ENCODE results near the gene MIPOL1. TPM values are rescaled to one million over a fixed set of nuclear protein-coding genes. Genes with fewer than 3 reads are reported as not detected.
A peak's percentile ranks its signal among the peaks of the same experiment; 100 is the strongest.

MIPOL1 gene
- total and polyA plus RNA-seq, 2 experiments from 2014 or later, result 16.6 to 24.8 TPM

DNA sequence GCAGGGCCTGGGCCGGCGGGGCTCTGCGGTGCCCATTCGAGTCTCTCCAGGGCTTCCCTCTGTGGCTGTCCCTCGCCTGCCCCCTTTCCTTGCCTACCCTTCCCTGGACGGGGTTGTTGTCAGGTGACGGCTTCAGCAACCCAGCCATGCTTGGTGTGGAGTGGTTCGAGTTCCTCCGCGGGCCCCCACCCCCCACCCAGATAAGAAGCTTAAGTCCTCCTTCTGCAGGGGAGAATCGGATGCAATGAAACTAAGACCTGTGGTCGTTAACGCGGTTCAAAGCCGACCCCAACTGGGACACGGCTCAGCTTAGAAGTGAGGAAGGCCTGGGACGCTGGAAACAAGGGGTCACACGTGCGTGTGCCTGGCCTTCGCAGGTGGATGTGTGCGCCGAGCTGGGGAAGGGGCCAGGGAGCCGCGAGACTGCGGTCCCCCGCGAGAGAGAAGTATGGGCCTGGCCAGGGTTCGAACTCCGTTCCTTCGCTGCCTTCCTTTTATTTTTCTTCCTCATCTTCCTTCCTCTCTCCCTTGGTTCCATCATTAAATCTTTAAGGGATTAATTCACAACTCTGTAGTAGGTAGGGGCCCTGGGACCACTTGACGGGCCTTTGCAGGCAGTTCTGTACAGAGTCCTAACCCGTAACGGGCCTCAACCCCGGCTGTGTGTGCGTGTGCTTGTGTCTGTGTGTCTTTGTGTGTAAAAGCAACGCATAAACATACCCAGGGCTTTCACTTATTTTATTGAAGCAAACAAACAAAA is 401.2 kb downstream of the MIPOL1 start:
- Histone ChIP-seq H4K20me1 (replicated peaks; ENCODE audit: insufficient read depth) (peaks cover 31% of the 10 kb centered on the region), H3K4me2 (peak overlapping the region; percentile 77), H3K4me3 (peak overlapping the region; percentile 55), H3K27ac (ENCODE audit: low read depth) (no peak overlapping the region), H3K79me2 (replicated peaks; ENCODE audit: insufficient read depth) (no peaks in the 10 kb centered on the region), H3K36me3 (ENCODE audit: insufficient read depth) (no peaks in the 10 kb centered on the region), H3K9me2 (ENCODE audit: insufficient read depth) (no peaks in the 10 kb centered on the region), H3F3A (replicated peaks; ENCODE audit: low read depth) (peaks cover 34% of the 10 kb centered on the region), H3K27me3 (ENCODE audit: insufficient read depth) (peaks cover 99% of the 10 kb centered on the region), H2AFZ (peak overlapping the region; percentile 72), H3K4me1 (ENCODE audit: insufficient read depth) (peaks cover 44% of the 10 kb centered on the region)
- H3K4me1 Mint-ChIP-seq, result peaks cover 42% of the 10 kb centered on the region
- DNase-seq (ENCODE audit: low spot score), result no peak
- H3K4me3 Mint-ChIP-seq, result peak overlapping the region; percentile 74
- 0 out of 3 replicates have a peak, but pooled peaks cover 3% of the 10 kb centered on the region for H3K9me3 Mint-ChIP-seq
- H3K27ac Mint-ChIP-seq, result no peak overlapping the region
- TF ChIP-seq REST (IDR thresholded peaks at IDR 0.05; ENCODE audit: unreplicated experiment) (no peak), ZNF331 (CRISPR knock-in tag; IDR thresholded peaks at IDR 0.05; ENCODE audit: low read depth) (no peak), EZH2 (IDR thresholded peaks at IDR 0.05; ENCODE audit: low read depth, unreplicated experiment) (peak; percentile 96), JUNB (IDR thresholded peaks at IDR 0.05; ENCODE audit: unreplicated experiment) (no peak), STAT1 (IDR thresholded peaks at IDR 0.05; ENCODE audit: unreplicated experiment) (no peak), EZH2phosphoT487 (IDR thresholded peaks at IDR 0.05; ENCODE audit: unreplicated experiment) (peak; percentile 12)
- ATAC-seq, result no peak
- H3K36me3 Mint-ChIP-seq (ENCODE audit: low read depth), result no peaks in the 10 kb centered on the region; the same call in 2 of the 3 replicates
- peaks cover 92% of the 10 kb centered on the region for H3K27me3 Mint-ChIP-seq (ENCODE audit: insufficient read depth, low read depth, poor library complexity)

DNA sequence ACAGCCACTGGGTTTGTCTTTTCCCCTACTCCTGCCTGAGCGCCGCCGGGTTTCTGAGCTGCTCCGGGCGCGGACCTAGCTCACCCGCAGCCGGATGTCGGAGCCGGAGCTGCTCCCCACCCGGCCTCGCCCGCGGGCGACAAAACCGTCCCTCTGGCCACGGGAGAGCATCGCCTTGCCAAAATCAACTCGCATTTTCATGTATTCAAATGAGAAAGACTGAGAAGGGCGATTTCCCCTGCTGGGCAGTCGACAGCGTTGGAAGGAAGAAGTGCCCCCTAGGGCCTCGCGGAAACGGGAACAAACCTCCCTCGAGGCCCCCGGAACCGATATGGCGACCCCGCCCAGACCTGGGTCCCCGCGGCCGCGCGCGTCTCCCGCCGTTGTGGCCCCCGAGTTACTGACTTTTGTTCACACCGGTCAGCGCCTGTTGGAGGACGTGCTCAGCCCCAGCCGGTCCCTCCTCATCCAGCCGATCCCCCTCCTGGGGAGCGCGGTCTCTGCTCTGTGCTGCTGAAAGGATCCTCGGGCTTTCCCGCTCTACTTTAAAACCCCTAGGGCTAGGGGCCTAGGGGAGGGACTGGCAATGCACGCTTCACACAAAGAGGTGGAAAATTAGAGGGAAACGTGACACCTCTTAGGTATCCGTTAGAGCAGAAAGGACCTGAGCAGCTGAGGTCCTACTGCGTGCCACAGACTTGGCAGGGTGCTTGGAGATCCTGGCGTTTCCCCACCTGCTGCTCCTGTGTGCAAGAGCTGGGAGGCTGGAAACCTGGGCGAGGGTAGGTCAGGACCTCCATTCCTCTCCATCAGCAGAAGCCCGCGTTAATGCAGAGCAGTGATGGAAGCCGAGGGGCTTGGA is 402.0 kb downstream of the MIPOL1 start:
- Mint-ChIP-seq H3K4me1 (peaks cover 38% of the 10 kb centered on the region), H3K9me3 (0 out of 3 replicates have a peak, but pooled peaks cover 3% of the 10 kb centered on the region), H3K27me3 (ENCODE audit: insufficient read depth, low read depth, poor library complexity) (peaks cover 94% of the 10 kb centered on the region), H3K4me3 (peak overlapping the region; percentile 74), H3K27ac (no peak overlapping the region; the same call in 1 of the 2 replicates), H3K36me3 (ENCODE audit: low read depth) (no peaks in the 10 kb centered on the region; the same call in 2 of the 3 replicates)
- no peaks in the 10 kb centered on the region for H3K79me2 ChIP-seq (replicated peaks; ENCODE audit: insufficient read depth)
- peaks cover 44% of the 10 kb centered on the region for H3K4me1 ChIP-seq (ENCODE audit: insufficient read depth)
- no peak overlapping the region for H3K27ac ChIP-seq (ENCODE audit: low read depth)
- peak overlapping the region; percentile 55 for H3K4me3 ChIP-seq
- peaks cover 34% of the 10 kb centered on the region for H3F3A ChIP-seq (replicated peaks; ENCODE audit: low read depth)
- no peaks in the 10 kb centered on the region for H3K36me3 ChIP-seq (ENCODE audit: insufficient read depth)
- peak overlapping the region; percentile 77 for H3K4me2 ChIP-seq
- H3K27me3 ChIP-seq (ENCODE audit: insufficient read depth), result peaks cover 99% of the 10 kb centered on the region
- DNase-seq (ENCODE audit: low spot score), result peak; percentile 82
- H4K20me1 ChIP-seq (replicated peaks; ENCODE audit: insufficient read depth), result peaks cover 30% of the 10 kb centered on the region
- TF ChIP-seq EZH2phosphoT487 (IDR thresholded peaks at IDR 0.05; ENCODE audit: unreplicated experiment), result peak; percentile 53
- TF ChIP-seq, protein P1, sequence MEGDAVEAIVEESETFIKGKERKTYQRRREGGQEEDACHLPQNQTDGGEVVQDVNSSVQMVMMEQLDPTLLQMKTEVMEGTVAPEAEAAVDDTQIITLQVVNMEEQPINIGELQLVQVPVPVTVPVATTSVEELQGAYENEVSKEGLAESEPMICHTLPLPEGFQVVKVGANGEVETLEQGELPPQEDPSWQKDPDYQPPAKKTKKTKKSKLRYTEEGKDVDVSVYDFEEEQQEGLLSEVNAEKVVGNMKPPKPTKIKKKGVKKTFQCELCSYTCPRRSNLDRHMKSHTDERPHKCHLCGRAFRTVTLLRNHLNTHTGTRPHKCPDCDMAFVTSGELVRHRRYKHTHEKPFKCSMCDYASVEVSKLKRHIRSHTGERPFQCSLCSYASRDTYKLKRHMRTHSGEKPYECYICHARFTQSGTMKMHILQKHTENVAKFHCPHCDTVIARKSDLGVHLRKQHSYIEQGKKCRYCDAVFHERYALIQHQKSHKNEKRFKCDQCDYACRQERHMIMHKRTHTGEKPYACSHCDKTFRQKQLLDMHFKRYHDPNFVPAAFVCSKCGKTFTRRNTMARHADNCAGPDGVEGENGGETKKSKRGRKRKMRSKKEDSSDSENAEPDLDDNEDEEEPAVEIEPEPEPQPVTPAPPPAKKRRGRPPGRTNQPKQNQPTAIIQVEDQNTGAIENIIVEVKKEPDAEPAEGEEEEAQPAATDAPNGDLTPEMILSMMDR (conservative IDR thresholded peaks at IDR 0.05; ENCODE audit: low read depth in 2 of 2), result no peak
- TF ChIP-seq EZH2 (IDR thresholded peaks at IDR 0.05; ENCODE audit: low read depth, unreplicated experiment), result peak; percentile 56
- peak; percentile 39; the same call in 1 of the 2 replicates for TF ChIP-seq ETS1 (IDR thresholded peaks at IDR 0.05)
- no peaks in the 10 kb centered on the region for H3K9me2 ChIP-seq (ENCODE audit: insufficient read depth)
- H2AFZ ChIP-seq, result peak overlapping the region; percentile 69
- peak; percentile 56 for ATAC-seq

Measured in GM23338 (cell line).